HG03139 (cell line): ENCODE results near the gene CCDC144A.
"Not testable (repeated sequence)": the region's sequence is repeated elsewhere in the genome, so short reads cannot be mapped to it uniquely, and the experiment has no call there.

Experiments
- ATAC-seq: cut with Tn5 transposase; IDR thresholded peaks from one replicate; pipeline ENCODE4 v1.9.1; 2021; ENCODE audit not compliant: unreplicated experiment

CCDC144A gene

DNA sequence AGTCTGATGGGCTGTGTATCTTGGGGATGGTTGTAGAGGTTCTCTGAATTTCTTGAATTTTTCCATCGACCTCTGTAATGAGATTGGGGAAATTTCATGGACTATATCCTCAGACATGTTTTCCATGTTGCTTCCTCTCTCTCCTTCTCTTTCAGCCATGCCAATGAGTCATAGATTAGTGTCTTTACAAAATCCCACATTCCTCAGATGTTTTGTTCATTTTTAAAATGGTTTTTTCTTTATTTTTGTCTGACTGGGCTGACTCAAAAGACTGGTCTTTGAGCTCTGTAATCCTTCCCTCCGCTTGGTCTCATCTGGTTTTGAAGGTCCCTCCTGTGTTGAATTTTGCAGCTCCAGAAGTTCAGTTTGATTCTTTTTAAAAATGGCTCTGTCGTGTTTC is 60.5 kb downstream of the CCDC144A start:
- not testable (repeated sequence) for ATAC-seq

DNA sequence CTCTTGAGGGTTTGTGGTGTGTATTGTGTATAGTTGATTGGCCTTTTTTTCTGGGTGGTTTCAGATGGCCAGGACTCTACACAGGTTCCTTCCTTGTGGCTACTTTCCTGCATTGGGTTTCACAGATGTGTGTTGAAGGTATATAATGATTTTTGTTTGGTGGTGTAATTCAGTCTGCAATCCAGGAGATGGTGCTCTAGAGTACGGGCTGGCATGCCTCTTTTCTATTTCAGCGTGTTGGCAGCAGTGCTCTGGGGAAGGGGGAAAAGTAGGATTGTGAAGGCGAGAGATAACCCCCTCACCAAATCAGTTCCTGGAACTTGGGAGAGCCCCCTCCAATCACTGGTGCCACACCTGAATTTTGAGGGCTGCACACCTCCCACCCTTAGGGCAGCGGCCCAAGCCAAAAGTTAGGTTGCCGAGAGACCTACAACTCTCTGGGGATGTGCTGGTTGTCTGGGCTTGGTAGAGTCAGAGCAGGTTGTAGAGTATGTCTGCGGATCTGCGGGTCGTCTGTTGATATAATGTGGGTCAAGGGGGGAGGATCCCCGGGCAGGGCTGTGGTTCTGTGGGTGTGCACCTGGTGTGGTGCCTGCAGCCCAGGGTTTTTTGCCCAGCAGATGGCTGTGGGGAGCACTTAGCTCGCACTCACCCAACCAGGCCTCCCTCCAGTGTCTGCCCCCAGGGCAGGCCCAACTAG is 61.3 kb downstream of the CCDC144A start:
- ATAC-seq, result not testable (repeated sequence)

DNA sequence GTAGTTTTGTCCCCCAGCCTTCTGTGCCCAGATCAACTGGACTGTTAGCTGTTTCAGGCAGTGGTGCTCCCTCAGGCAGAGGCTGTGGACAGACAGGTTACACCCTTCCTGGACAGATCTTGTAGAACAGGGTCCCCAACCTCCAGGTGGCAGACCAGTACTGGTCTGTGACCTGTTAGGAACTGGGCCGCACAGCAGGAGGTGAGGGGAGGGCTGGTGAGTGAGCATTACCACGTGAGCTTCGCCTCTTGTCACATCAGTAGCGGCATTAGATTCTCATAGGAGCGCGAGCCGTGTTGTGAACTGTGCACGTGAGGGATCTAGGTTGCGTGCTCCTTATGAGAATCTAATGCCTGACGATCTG is 61.9 kb downstream of the CCDC144A start:
- not testable (repeated sequence) for ATAC-seq

DNA sequence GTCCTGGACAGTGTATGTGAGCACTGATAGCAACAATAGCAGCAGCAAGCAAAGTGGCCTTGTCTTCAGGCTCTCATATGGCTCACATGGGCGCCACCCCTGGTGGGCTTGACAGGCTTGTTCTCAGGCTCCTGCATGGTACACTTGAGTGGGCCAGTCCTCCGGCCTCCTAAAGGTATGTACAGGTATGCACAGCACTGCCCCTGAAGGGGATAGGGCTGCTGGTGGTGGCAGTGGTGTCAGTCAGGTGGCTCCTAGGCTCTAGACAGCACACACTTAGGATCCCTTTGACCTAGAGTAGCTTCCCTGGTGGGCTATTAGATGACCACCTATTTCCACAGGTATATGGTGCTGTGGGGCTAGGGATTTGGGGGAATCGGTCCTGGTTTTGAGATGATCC is 67.5 kb downstream of the CCDC144A start:
- not testable (repeated sequence) for ATAC-seq

DNA sequence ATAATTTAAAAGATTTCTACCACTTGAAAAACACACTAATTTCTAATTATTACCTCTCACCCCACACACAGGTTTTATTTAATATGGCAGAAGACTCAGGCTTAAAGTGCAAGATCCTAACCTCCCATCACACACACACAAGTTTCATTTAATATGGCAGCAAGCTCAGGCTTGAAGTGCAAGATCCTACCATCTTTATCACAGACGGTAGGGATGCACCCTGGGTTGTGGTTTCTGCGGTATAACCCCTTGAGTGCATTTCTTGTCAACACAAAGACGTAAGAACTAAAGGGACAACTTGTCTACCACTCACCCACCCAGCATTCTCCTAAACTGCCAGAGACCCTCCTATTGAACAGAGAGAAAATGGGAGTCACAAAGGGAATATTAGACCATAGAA is 68.1 kb downstream of the CCDC144A start:
- not testable (repeated sequence) for ATAC-seq

DNA sequence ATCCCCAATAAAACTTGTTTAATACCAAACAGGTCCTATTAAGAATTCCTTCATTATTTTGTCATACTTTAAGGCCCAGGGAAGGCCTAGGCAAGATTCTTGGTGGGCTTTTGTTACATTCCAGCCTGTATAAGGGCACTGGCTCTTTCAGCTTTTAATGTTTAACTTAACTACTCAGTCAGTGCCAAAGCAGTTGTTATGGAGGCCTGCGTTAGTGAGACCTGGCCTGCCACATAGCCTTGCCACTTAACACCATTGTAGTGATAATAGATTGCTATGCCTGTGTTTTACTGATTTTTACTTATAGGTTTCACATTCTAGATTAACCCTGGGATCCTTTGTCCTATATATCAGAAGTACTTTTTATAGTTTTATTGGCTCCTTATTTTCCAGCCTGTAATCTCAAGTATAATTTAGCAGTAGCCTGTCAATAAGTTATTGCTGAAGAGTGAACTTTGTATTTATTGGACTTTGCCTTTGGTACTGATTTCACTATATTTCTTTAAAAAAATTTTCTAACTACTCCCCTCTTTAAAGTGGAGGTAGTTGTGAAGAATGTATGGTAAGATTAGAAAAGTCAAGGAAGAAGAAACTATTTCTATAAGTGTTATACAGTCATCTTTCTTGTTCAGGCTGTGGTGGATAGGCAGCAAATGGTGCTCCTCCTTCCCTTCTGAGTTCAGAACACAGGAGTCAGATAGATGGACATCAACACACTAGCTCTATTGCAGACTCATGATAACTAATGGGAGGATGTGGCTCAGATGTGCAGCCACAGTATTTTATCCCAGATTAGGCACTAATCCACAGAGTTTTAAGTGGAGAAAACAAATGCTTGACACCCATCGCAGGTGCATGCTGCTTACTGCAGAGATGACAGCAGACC is 78.5 kb downstream of the CCDC144A start:
- ATAC-seq, result not testable (repeated sequence)

DNA sequence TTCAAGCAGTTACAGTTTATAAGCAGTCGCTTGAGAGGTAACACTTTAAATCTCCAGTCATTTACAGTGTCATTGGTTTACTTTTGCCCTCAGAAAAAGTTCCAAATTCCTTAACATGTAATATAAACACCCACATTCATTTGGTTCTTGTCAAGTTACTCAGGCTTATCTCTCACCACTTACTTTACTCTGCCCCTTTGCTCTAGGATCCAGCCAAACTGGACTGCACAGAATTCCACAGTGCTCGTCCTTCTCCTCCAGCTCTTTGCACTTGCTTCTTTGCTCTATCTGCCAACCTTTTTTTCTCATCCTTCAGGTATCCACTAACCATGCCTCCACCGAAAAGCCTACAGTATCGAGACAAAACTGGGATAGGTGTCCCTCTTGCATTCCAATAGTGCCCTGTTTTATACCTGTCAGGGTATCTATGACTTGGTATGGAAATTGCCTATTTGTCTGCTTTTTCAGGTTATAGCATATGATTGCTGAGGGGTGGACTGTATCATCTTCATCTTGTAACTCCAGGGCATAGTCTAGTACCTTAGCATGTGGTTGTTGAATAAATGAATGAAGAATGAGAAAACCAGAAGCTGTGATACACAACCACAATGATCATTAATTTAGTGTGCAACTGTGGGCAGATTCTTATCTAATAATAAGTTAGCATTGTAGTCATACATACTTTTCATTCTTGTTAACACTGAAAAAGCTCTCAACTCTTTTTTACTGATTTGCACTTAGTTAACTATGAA is 82.5 kb downstream of the CCDC144A start:
- not testable (repeated sequence) for ATAC-seq

DNA sequence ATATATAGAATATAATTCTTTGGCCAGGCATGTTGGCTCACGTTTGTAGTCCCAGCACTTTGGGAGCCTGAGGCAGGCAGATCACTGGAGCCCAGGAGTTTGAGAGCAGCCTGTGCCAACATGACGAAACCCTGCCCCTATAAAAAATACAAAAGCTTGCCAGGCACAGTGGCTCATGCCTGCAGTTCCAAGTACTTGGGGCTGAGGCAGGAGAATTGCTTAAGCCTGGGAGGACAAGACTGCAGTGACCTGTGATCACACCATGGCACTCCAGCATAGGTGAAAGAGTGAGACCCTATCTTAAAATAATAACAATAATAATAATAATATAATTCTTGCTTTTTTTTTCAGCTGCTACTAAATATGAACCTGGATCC is 83.1 kb downstream of the CCDC144A start:
- ATAC-seq, result not testable (repeated sequence)

DNA sequence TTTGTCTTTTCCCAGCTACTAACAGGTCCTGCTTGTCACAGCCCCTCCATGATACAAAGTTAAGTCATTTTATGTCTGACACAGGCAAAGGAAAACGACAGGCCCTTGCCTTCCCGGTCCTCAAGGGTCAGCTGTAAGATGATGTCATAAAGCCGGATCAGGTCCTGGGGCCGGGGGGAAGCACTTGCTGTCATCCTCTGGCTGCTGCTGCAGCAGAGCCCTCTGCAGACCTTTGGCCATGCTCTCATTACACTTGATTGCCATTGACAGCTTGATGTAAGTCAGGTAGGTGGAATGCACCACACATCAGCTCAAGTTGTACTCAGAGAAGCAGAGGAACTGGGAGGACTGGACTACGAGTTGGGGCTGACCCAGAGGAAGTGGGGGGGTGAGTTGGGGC is 97.8 kb downstream of the CCDC144A start:
- not testable (repeated sequence) for ATAC-seq

DNA sequence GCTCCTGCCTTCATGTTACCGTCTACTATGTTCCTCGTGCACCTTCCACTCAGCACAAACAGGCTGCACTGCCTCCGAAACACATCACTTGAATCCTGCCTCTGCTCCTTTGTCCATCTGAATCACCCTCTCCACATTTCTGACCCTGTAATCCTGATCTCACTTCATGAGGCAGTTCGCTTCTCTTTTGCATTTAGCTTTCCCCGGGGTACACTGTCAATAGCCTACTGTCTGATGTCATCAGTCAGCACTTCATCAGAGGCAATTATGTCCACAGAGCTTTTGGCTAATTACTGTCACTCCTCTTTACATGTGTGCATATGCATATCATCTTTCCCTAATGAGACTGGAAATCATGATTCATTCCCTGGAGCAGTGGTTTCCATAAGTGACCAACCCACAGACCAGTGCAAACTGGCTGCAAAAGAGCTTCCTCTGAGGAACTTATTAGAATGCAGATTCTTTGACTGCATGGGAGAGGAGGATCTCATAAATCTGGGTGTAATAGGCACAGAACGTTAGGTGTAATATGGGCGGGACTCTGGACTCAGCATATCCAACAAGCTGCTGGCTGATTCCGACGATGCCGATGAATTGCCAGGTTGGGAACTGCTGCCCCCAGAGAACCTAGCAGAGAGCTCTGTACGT is 99.0 kb downstream of the CCDC144A start:
- not testable (repeated sequence) for ATAC-seq

DNA sequence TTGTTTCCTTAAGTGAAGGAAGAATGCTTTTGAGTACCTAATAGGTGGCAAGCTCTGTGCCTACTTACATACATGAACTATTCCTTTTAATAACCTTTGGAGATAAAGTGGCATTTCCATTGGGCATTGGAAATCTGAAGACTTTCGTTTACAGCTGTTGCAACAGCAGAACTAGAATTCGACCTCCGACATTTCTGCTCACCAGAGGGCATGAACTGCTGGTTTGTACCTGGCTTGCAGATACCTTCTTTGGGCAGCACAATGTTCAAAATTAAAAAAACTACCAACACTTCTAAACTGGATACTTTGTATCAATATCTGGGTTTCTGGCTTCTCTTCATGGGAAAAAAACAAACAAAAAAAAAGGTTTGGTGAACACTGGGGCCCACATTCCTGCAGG is 99.6 kb downstream of the CCDC144A start:
- ATAC-seq, result not testable (repeated sequence)

DNA sequence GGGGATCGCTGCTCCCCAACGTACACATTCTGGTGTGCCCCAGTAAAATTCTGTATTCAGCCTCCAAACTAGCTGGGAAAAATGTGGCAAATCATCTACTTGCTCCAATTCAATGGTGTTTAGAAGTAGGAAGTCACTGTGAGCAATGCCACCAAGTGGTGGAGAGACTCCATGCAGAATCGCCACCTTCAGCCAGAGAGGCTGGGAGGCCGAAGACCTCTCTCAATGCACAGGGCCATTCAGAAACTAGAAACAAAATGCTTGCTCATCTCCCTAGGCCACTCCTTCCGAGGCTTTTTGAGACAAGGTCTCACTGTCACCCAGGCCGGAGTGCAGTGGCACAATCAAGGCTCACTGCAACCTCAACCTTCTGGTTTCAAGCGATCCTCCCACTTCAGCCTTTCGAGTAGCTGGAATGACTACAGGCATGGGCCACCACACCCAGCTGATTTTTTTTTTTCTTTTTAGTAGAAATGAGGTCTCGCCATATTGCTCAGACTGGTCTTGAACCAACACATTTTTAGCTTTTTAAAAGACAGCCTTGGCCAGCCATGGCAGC is 100.4 kb downstream of the CCDC144A start:
- not testable (repeated sequence) for ATAC-seq

DNA sequence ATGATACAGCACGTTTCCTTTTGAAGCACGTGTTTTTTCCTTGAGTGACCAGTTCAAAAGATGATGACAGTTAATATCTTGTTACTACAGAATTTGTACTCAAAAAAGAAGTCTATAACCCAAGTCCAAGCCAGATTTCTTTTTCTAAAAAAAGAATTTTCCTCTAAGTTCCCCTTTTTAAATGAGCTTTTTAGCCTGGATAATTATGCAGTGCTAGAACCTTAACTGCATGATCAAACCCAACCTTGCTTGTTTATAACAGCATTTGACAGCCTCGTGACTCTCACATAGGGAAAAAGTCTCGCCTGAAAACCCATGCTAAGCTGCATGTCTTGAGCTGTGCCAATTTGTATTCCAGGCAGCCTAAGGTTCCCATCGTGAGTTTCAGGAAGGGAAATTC is 104.2 kb downstream of the CCDC144A start:
- ATAC-seq, result not testable (repeated sequence)

DNA sequence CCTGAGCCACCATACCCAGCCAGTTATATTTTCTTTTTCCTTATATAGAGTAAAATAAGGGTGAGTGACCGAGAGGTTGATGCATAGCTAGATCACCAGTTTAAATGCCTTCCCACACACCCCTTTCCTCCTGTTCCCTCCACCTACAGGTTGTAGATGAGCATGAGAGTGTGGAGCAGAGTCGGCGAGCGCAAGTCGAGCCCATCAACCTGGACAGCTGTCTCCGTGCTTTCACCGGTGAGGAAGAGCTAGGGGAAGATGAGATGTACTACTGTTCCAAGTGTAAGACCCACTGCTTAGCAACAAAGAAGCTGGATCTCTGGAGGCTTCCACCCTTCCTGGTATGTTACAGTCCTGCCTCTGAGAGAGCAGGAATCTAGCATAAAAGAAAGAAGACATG is 105.9 kb downstream of the CCDC144A start:
- not testable (repeated sequence) for ATAC-seq

DNA sequence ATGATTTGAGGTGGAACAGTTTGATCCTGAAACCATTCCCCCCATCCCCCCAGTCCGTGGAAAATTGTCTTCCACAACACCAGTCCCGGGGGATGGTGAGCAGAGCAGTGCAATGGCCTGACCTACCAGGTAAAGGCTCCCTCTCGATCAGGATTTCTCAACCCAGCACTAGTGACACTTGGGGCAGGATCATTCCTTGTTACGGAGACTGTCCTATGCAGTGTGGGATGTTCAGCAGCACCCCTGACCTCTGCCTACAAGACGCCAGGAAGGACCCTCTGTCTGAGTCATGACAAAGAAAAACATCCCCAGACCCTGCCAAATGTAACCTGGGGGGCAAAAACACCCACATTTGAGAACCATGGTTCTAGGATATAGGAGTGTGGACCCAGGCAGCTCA is 114.8 kb downstream of the CCDC144A start:
- not testable (repeated sequence) for ATAC-seq

DNA sequence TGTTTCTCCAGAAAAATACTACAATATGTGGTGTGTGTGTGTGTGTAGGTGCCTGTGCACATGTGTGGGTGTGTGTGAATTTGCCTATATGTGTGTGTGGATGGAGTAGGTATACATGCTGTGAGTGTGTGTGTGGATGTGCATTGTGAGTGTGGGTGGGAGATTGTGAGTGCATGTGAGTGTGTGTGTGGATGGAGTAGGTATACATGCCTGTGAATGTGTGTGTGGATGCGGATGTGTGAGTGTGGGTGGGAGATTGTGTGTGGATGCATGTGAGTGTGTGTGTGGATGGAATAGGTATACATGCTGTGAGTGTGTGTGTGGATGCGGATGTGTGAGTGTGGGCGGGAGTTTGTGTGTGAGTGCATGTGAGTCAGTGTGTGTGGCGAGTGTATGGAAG is 116.6 kb downstream of the CCDC144A start:
- ATAC-seq, result not testable (repeated sequence)

DNA sequence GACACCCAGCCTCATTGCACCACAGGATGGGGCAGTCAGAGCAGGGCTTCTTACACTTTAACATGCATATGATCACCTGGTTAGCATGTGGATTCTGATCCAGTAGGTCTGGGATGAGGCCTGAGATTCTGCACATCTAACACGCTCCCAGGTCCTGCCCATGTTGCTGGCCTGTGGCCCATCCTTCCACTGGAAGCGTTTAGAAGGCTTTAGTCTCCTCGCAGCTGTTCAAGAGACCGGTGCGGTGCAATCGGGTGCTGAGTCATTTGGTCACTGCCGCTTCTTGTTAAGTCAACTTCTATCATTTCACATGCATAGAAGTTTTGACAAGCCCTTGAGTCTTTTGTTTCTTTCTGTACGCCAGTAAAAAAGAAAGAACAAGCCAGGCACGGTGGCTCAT is 117.6 kb downstream of the CCDC144A start:
- not testable (repeated sequence) for ATAC-seq

DNA sequence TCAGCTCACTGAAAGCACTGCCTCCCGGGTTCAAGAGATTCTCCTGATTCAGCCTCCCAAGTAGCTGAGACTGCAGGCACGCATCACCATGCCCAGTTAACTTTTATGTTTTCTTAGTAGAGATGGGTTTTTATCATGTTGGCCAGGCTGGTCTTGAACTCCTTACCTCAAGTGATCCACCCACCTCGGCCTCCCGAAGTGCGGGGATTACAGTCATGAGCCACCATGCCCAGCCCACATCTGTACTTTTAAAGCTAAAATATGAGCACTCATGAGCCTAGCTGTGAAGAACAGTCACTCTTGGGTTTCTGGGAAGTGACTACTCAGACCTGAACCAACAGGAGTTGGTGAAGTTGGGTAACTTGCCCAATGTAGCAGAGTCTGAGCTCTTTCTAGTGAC is 120.2 kb downstream of the CCDC144A start:
- ATAC-seq, result not testable (repeated sequence)

DNA sequence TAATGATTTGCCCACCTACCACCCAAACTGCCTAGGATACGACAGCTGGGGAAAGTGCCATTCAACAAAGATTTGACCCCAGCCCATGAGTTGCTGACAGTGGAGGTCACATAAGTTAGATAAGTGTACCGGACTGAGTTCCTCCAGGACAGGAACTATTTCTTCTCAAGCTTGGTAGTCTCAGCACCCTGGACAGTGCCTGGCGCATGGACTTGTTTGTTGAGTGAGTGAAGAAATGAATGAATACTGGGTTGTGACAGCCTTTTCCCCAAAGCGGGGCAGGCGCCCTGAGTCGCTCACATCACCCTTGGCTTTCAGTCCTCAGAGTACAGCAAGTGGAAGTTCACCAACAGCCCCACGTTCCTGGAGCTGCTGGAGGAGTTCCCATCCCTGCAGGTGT is 122.1 kb downstream of the CCDC144A start:
- ATAC-seq, result not testable (repeated sequence)

DNA sequence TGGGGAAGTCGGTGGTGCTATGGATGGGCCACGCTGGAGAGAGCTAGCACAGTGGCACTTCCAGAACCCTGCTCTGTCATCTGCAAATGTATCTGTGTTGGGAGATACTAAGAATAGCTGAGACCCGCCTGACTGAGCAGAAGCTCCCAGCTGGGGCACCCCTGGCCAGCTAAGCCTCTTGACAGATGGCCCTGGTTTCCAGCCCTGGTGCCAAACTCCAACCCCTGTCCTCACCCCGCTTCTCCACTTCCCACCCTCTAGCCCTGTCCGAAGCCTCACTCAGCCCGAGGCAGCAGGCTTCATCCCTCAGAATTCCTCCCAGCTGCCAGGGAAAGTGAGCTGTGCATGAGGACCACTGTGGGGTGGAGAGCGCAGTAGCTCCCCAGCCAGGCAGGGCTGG is 124.4 kb downstream of the CCDC144A start:
- ATAC-seq, result no peak

DNA sequence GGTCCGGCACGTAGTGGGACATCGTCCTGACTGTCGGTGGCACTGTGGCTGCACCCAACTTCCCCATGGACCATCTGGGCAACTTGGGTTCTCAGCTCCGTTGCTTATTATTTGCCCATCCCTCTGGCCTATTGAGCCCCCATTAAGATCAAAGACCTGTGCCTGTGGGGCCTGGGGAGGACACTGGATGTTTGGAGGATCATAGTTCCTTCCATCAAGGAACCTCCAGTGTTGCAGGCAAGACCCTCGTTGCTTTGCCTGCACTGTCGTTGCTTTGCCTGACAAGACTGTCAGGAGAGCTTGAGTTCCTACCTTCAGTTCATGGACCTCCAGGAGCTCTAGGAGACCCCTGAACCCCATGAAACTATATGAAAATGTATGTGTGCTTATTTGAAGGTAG is 127.2 kb downstream of the CCDC144A start:
- ATAC-seq, result no peak
